DOHH2 (cell line): ENCODE measurements around the gene WDR7.

ENCODE experiments used
- CTCF ChIP-seq: fragments of 200-600 bp; sonication (generic); IDR thresholded peaks from one replicate; pipeline ENCODE4 v1.5.1; 2014; ENCODE audit warnings: antibody characterized with exemption, mild to moderate bottlenecking, low read depth, low read length; ENCODE audit not compliant: poor library complexity, severe bottlenecking
- EZH2phosphoT487 ChIP-seq: fragments of 200-600 bp; sonication (generic); IDR thresholded peaks from 2 replicates; pipeline ENCODE4 v1.6.1; 2017; ENCODE audit warnings: borderline replicate concordance, mild to moderate bottlenecking, antibody characterized with exemption, low read length, moderate library complexity, mixed read lengths

GRCh38 chr18:56716692-56717146, 65.6 kb downstream of the WDR7 start:
- no peak for TF ChIP-seq CTCF
- TF ChIP-seq EZH2phosphoT487: no peak
